ENCODE measurements around the gene SPDYE9.
A peak's percentile ranks its signal among the peaks of the same experiment; 100 is the strongest.
"Not testable (repeated sequence)": the region's sequence is repeated elsewhere in the genome, so short reads cannot be mapped to it uniquely, and the experiment has no call there.

The SPDYE9 gene, protein sequence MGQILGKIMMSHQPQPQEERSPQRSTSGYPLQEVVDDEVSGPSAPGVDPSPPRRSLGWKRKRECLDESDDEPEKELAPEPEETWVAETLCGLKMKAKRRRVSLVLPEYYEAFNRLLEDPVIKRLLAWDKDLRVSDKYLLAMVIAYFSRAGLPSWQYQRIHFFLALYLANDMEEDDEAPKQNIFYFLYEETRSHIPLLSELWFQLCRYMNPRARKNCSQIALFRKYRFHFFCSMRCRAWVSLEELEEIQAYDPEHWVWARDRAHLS

DNA sequence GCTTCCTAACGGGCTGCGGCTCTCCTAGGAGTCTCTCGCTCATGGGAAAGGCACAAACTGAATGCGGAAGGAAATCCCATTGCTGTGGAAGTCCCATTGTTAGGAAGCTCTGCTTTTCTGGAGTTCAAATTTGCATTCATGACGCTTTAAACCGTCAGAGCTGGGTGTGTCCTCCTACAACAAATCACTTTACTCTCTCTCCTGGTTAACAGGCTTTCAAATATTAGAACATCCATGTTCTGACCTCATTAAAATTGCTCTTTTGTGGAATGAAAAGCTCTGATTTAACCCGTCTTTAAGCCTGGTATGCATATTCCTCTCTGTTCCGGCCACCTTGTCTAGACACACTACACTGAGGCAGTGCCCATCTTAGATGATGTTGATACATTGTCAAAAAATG lies at the start of gene SPDYE9:
TSS of gene SPDYE9 (minus strand) at position 101 of the 400 bp plus-strand sequence. CDS start 1,800 bp downstream, outside the sequence.
- not testable (repeated sequence) for H3K27ac ChIP-seq; H3K9me3 ChIP-seq (replicated peaks in 1 of 11); H3K4me1 ChIP-seq; H3K36me3 ChIP-seq; H3K4me3 ChIP-seq; H3K27me3 ChIP-seq; H3K9ac ChIP-seq; H4K20me1 ChIP-seq; H3K4me2 ChIP-seq

DNA sequence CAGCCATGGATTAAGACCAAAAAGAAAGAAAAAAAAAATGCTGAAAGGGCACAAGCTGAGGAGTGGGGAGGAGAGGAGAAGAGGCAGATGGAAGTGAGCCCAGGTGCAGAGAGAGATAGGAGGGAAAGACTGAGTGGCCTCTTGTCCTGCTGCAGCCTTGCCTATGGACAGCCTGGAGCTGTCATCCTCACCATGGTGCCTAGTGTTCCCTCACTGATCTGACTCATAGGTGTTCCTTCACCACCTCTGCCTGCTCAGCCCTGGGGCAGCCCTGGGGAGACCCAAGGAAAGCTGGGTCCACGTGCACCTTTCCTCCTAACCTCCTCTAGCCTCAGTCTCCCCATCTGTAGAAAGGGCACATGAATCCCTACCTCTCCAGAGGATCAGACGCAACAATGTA lies 49.0 kb upstream of the SPDYE9 start:
- not testable (repeated sequence) for H3K4me2 ChIP-seq; H4K20me1 ChIP-seq; H3K4me1 ChIP-seq; H3K36me3 ChIP-seq; H3K9ac ChIP-seq; H3K27me3 ChIP-seq; H3K9me3 ChIP-seq (replicated peaks in 1 of 11); H3K27ac ChIP-seq; H3K4me3 ChIP-seq

DNA sequence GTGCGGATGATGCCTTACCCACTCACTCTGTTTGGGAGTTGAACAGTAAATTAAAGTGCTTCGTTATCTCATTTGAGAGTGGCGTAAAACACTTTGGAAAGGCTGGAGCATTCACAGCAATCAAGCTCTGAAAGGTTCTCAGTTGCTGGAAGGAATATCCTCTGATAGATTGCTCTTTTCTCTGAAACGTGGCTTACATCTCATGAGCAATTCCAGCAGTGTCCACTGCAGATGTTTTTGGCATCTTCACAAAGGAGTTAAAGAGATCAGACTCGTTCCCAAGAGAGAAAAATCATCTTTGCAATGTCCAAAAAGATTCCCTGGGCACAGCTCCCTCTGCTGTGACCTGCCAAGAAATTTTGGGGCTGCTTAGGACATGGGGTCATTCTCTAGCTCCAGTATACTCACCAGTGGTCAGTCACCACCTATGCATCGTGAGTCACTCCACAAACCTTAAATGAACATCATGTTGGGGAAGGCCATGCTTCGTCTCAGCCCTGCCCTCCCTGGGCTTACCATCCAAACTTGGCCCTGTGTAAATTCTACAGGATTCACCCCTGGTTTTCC lies 46.9 kb upstream of the SPDYE9 start:
- H3K9me3 ChIP-seq (replicated peaks in 1 of 11); H3K36me3 ChIP-seq; H4K20me1 ChIP-seq; H3K4me1 ChIP-seq; H3K4me2 ChIP-seq; H3K9ac ChIP-seq; H3K27me3 ChIP-seq; H3K27ac ChIP-seq; H3K4me3 ChIP-seq: not testable (repeated sequence)

DNA sequence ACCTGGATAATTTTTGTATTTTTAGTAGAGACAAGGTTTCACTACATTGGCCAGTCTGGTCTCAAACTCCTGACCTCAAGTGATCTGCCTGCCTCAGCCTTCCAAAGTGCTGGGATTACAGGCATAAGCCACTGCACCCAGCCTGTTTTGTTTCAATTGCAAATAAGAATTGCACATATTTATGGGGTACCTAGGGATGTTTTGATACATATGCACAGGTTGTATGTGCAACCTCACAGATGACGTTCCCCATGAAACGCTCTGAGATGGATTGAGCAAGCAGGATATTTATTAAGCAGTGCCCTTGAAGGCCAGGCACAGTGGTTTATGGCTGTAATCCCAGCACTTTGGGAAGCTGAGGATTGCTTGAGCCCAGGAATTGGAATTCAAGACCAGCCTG lies 44.8 kb upstream of the SPDYE9 start:
- H3K9me3 ChIP-seq (replicated peaks in 1 of 11); H3K9ac ChIP-seq; H4K20me1 ChIP-seq: not testable (repeated sequence)

DNA sequence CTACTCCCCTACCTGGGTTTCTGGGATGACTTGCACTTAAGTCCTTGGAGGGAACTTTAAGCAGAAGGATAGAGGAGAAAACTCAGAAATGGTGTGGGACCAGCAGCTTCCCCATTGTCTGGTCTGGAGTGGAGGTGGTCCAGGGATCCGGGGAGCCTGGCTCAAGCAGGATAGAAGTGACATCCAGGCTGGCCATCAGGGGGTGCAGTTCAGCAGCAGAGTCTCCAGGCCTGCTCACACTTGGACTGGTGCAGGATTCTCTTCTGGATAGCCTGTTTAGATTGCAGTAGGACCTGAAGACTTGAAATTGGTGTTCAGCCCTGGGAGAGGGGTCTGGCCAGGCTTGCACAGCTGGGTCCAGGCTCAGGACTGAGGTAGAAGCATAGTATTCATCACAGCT lies 38.3 kb upstream of the SPDYE9 start:
- H3K27ac ChIP-seq; H3K27me3 ChIP-seq; H3K36me3 ChIP-seq; H3K4me3 ChIP-seq; H3K9me3 ChIP-seq (replicated peaks in 1 of 11); H3K4me1 ChIP-seq; H4K20me1 ChIP-seq; H3K4me2 ChIP-seq; H3K9ac ChIP-seq: not testable (repeated sequence)

More for the DNA sequence above, 44.8 kb upstream of the SPDYE9 start:
- H3K36me3 ChIP-seq, H3K27ac ChIP-seq, H3K4me2 ChIP-seq, H3K4me1 ChIP-seq, H3K4me3 ChIP-seq, H3K27me3 ChIP-seq: not testable (repeated sequence)

DNA sequence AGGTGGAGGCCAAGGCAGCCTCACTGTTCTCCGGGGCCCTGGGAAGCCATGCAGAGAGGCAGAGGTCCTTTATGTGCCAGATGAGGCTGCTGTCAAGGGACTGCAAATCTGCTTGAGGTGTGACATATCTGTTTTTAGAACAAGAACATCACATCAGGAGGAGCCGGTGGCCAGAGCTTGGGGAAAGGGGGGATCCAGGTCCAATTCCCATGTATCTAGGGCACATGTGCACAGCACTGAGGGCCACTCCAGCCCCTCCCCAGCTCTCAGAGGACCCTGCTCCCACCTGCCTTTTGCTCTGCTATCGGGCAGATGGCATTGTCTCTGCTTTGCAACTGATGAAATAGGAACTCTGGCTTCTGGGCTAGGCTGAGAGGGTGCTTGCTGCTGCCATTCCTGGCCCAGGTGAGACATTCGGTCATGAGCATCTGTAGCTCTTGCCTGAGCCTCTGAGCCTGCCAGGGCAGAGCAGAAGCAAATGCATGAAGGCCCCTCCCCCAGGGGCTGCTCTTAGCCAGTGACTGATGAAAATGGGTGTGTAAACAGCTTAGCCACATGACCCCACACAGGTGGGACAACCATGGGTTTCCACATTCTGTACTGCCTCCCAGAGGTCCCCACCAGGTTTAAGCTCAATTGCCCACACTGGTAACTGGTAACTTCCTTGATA lies 37.1 kb upstream of the SPDYE9 start:
- not testable (repeated sequence) for H3K27ac ChIP-seq; H3K36me3 ChIP-seq; H3K9ac ChIP-seq; H4K20me1 ChIP-seq; H3K9me3 ChIP-seq (replicated peaks in 1 of 11); H3K27me3 ChIP-seq; H3K4me1 ChIP-seq; H3K4me3 ChIP-seq
- H3K4me2 ChIP-seq: peak overlapping the region in 6 of 11 experiments; percentile 23 to 57 (median 38); a peak in 6 of 22 replicates

DNA sequence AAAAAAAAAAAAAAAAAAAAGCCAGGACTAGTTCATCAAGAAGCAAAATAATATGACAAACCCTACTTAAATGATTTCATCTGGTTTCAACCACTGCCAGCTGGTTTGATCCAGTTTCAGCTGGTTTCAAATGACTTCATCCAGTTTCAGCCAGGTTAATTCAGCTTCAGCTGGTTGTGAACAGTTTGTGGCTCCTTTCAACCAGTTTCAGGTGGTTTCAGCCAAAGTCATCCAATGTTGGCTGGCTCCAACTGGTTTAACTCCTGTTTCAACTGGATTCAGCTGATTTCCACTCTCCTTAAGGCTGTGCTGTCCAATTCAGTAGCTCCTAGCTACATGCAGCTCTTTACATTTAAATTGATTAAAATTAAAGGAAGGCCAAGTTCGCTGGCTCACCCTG lies 32.3 kb upstream of the SPDYE9 start:
- not testable (repeated sequence) for H3K27me3 ChIP-seq; H3K36me3 ChIP-seq; H3K9ac ChIP-seq; H3K4me2 ChIP-seq; H3K9me3 ChIP-seq (replicated peaks in 1 of 11); H3K4me3 ChIP-seq; H3K4me1 ChIP-seq; H4K20me1 ChIP-seq; H3K27ac ChIP-seq

DNA sequence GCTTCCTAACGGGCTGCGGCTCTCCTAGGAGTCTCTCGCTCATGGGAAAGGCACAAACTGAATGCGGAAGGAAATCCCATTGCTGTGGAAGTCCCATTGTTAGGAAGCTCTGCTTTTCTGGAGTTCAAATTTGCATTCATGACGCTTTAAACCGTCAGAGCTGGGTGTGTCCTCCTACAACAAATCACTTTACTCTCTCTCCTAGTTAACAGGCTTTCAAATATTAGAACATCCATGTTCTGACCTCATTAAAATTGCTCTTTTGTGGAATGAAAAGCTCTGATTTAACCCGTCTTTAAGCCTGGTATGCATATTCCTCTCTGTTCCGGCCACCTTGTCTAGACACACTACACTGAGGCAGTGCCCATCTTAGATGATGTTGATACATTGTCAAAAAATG lies 28.0 kb downstream of the SPDYE9 start, which contains the start of gene SPDYE11:
TSS of gene SPDYE11 (minus strand) at position 101 of the 400 bp plus-strand sequence. CDS start 1,800 bp downstream, outside the sequence.
- not testable (repeated sequence) for H3K4me1 ChIP-seq; H3K27me3 ChIP-seq; H3K4me2 ChIP-seq; H3K4me3 ChIP-seq; H3K9me3 ChIP-seq (replicated peaks in 1 of 11); H3K27ac ChIP-seq; H3K36me3 ChIP-seq; H4K20me1 ChIP-seq; H3K9ac ChIP-seq

DNA sequence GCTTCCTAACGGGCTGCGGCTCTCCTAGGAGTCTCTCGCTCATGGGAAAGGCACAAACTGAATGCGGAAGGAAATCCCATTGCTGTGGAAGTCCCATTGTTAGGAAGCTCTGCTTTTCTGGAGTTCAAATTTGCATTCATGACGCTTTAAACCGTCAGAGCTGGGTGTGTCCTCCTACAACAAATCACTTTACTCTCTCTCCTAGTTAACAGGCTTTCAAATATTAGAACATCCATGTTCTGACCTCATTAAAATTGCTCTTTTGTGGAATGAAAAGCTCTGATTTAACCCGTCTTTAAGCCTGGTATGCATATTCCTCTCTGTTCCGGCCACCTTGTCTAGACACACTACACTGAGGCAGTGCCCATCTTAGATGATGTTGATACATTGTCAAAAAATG lies 56.2 kb downstream of the SPDYE9 start, which contains the start of gene SPDYE8:
TSS of gene SPDYE8 (minus strand) at position 101 of the 400 bp plus-strand sequence. CDS start 1,800 bp downstream, outside the sequence.
- H3K4me1 ChIP-seq; H3K9ac ChIP-seq; H4K20me1 ChIP-seq; H3K27me3 ChIP-seq; H3K4me2 ChIP-seq; H3K9me3 ChIP-seq (replicated peaks in 1 of 11); H3K36me3 ChIP-seq; H3K27ac ChIP-seq; H3K4me3 ChIP-seq: not testable (repeated sequence)
